ENCODE results near the gene SH3RF3. TPM values are rescaled to one million over a fixed set of nuclear protein-coding genes. Genes with fewer than 3 reads are reported as not detected.

The SH3RF3 gene
- total RNA-seq, 1 donor from 2014 or later = 7.9 TPM

DNA sequence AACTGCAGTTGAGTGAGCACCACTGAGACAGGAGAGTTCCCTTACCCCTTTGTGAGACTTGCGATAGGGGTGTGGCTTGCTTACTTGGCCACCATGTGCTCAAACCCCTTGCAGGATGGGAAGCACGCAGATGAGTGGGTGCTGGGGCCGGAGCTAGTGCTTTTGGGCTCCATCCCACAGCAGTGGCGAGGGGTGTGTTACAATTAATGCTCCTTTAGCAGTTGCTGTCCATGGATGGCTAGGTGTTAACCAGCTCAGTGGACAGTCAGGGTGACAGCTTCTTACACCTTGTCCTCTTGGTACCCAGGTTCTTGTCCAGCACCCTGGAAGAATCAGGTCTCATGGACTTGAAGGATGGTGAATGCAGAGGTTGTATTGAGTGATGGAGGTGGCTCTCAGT, 103.9 kb downstream of the SH3RF3 start:
- TF ChIP-seq, protein P1, sequence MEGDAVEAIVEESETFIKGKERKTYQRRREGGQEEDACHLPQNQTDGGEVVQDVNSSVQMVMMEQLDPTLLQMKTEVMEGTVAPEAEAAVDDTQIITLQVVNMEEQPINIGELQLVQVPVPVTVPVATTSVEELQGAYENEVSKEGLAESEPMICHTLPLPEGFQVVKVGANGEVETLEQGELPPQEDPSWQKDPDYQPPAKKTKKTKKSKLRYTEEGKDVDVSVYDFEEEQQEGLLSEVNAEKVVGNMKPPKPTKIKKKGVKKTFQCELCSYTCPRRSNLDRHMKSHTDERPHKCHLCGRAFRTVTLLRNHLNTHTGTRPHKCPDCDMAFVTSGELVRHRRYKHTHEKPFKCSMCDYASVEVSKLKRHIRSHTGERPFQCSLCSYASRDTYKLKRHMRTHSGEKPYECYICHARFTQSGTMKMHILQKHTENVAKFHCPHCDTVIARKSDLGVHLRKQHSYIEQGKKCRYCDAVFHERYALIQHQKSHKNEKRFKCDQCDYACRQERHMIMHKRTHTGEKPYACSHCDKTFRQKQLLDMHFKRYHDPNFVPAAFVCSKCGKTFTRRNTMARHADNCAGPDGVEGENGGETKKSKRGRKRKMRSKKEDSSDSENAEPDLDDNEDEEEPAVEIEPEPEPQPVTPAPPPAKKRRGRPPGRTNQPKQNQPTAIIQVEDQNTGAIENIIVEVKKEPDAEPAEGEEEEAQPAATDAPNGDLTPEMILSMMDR (IDR thresholded peaks at IDR 0.05; ENCODE audit: borderline replicate concordance) = no peak
- intact Hi-C loops (cut with micrococcal nuclease) = loop anchor here (10.0 kb wide), 1 partner anchor 98 kb away; no protein-coding TSS in a partner anchor
- peaks cover 43% of the 10 kb centered on the region for H3K4me1 ChIP-seq
- DNase-seq = no peak
- peaks cover 4% of the 10 kb centered on the region for H3K9me3 ChIP-seq (replicated peaks)
- H3K36me3 ChIP-seq = no peaks in the 10 kb centered on the region
- no peaks in the 10 kb centered on the region for H3K27me3 ChIP-seq (ENCODE audit: low read depth)
- no peak overlapping the region for H3K27ac ChIP-seq (replicated peaks)
- no peak overlapping the region for H3K4me3 ChIP-seq

DNA sequence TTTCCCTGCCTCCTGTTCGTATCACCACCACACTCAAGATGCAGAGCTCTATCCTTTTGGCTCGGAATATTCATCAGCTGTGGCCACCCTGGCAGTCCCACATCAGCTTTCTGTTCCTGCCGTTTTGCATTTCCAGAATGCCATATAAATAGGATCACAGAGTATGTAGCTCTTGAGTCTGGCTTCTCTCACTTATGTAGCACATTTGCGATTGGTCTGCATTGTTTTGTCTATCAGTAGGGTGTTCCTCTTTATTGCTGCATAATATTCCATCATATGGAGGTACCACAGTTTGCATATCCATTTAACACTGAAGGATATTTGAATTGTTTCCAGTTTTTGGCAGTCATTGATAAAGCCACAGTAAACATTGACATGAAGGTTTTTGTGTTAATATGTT, 104.6 kb downstream of the SH3RF3 start:
- intact Hi-C loops (cut with micrococcal nuclease) = loop anchor here (10.0 kb wide), 1 partner anchor 99 kb away; no protein-coding TSS in a partner anchor
- Histone ChIP-seq H3K4me3 (no peak overlapping the region), H3K4me1 (peaks cover 50% of the 10 kb centered on the region), H3K9me3 (replicated peaks) (peaks cover 4% of the 10 kb centered on the region), H3K27ac (replicated peaks) (no peak overlapping the region), H3K36me3 (no peaks in the 10 kb centered on the region), H3K27me3 (ENCODE audit: low read depth) (no peaks in the 10 kb centered on the region)
- no peak for DNase-seq
- TF ChIP-seq, protein P1 (IDR thresholded peaks at IDR 0.05; ENCODE audit: borderline replicate concordance) = no peak

DNA sequence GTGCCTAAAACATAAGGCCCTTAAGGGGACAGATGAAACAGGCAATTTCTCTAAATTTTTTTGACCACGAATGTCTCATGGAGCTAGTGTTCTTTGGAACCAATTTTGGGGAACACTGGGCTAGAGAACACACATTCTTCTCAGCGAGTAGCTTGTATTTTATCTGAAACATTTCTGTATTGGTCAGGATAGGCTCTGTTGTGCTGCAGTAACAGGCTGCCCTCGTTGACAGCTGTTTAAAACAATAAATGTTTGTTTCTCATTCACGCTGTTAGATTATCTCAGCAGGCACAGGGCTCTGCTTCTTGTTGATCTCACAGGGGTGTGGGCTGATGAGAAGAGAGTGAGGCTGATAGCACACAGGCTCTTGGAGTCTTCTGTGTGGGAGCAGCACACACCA, 105.3 kb downstream of the SH3RF3 start:
- H3K27me3 ChIP-seq (ENCODE audit: low read depth) = no peaks in the 10 kb centered on the region
- no peak overlapping the region for H3K4me3 ChIP-seq
- no peaks in the 10 kb centered on the region for H3K36me3 ChIP-seq
- peaks cover 4% of the 10 kb centered on the region for H3K9me3 ChIP-seq (replicated peaks)
- peaks cover 57% of the 10 kb centered on the region for H3K4me1 ChIP-seq
- TF ChIP-seq, protein P1 (IDR thresholded peaks at IDR 0.05; ENCODE audit: borderline replicate concordance) = no peak
- no peak overlapping the region for H3K27ac ChIP-seq (replicated peaks)
- no peak for DNase-seq
- intact Hi-C loops (cut with micrococcal nuclease) = loop anchor here (10.0 kb wide), 1 partner anchor 100 kb away; no protein-coding TSS in a partner anchor

DNA sequence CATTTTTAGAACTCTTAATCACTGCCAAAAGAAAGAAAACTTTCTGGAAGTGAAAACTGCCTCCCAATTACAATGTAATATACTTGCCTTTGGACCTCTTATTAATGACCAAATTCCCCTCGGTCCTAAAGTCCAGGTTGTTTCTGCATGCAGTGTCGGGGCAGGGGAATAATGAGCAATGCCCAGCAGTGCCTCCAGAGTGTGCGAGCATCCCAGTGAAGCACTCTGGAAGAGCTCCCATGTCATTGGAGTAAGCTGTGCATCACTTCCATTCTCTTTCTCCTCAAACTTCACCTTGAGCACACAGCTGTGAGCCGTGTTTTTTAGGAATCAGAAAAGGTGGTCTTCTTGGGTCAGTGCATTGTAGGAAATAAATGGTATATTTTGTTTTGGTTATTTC, 107.1 kb downstream of the SH3RF3 start:
- peaks cover 4% of the 10 kb centered on the region for H3K9me3 ChIP-seq (replicated peaks)
- H3K36me3 ChIP-seq = no peaks in the 10 kb centered on the region
- no peak for DNase-seq
- H3K4me3 ChIP-seq = no peak overlapping the region
- TF ChIP-seq, protein P1 (IDR thresholded peaks at IDR 0.05; ENCODE audit: borderline replicate concordance) = no peak
- no peaks in the 10 kb centered on the region for H3K27me3 ChIP-seq (ENCODE audit: low read depth)
- intact Hi-C loops (cut with micrococcal nuclease) = loop anchor here (10.0 kb wide), 1 partner anchor 101 kb away; no protein-coding TSS in a partner anchor
- peaks cover 64% of the 10 kb centered on the region for H3K4me1 ChIP-seq
- H3K27ac ChIP-seq (replicated peaks) = no peak overlapping the region

DNA sequence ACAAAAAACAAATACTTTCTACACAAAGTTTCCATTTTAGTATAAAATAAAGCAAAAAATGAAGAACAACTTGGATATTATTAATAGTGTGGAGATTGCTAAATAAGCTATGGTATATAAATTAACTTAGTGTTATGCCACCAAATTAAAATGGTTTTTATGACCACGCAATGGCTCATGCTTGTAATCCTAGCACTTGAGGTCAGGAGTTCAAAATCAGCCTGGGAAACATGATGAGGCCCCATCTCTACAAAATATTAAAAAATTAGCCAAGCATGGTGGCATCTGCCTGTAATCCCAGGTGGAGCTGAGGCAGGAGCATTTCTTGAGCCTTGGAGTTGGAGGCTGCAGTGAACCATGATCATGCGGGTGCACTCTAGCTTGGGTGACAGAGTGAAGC, 108.8 kb downstream of the SH3RF3 start:
- intact Hi-C loops (cut with micrococcal nuclease) = loop anchor here (10.0 kb wide), 1 partner anchor 103 kb away; no protein-coding TSS in a partner anchor
- Histone ChIP-seq H3K36me3 (no peaks in the 10 kb centered on the region), H3K27ac (replicated peaks) (no peak overlapping the region), H3K4me3 (no peak overlapping the region), H3K9me3 (replicated peaks) (peaks cover 4% of the 10 kb centered on the region), H3K27me3 (ENCODE audit: low read depth) (no peaks in the 10 kb centered on the region), H3K4me1 (peaks cover 67% of the 10 kb centered on the region)
- TF ChIP-seq, protein P1 (IDR thresholded peaks at IDR 0.05; ENCODE audit: borderline replicate concordance) = no peak
- no peak for DNase-seq

Data from left ventricle myocardium inferior (tissue), 1 donor.